Measurements from ENCODE around the gene USP17L13.
"Not testable (repeated sequence)": the region's sequence is repeated elsewhere in the genome, so short reads cannot be mapped to it uniquely, and the experiment has no call there.

DNA sequence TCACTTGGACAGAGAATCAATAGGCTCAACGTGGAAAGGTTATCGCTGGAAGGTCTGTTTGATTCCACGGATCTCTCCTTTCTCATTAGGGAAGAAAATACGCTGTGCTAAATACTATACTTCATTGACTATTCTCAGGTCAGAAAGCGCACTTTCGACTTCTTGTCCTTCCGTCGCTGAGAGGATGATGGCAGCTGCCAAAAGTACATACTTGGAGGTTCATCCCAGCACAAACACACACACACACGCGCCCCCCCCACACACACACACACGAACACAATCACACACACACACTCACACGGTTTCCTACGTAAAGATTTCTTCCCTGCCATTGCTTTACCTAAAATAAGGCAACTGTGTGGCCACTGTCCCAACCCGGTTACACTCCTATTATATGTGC is 10.0 kb upstream of the USP17L13 start:
- TF ChIP-seq EZH2 (IDR thresholded peaks at IDR 0.05; ENCODE audit: insufficient read depth, poor library complexity, severe bottlenecking); EZH2phosphoT487 (IDR thresholded peaks at IDR 0.05; ENCODE audit: insufficient read depth, low read depth): not testable (repeated sequence)

Data from GM23248 (cell line).